Duodenal mucosa (tissue), 2 donors: ENCODE measurements around the gene CD2BP2.
"Not testable (repeated sequence)": the region's sequence is repeated elsewhere in the genome, so short reads cannot be mapped to it uniquely, and the experiment has no call there.

Experiments
- H3K27ac ChIP-seq: one replicate; pipeline ENCODE4 v1.7.0; 2013; ENCODE audit warnings: low read depth, low read length
- H3K27me3 ChIP-seq, 2 donors: one replicate each; pipeline ENCODE4 v1.7.0; 2013; ENCODE audit warnings: low read length in 2 of 2, control low read depth in 1 of 2; ENCODE audit not compliant: insufficient read depth in 2 of 2, control insufficient read depth in 1 of 2
- H3K36me3 ChIP-seq, 2 donors: one replicate each; pipeline ENCODE4 v1.7.0; 2013; ENCODE audit warnings: low read length in 2 of 2, control low read depth in 1 of 2; ENCODE audit not compliant: insufficient read depth in 2 of 2, control insufficient read depth in 1 of 2
- H3K4me1 ChIP-seq, 2 donors: one replicate each; pipeline ENCODE4 v1.7.0; 2013; ENCODE audit warnings: low read length in 2 of 2, control low read depth in 1 of 2; ENCODE audit not compliant: insufficient read depth in 2 of 2, control insufficient read depth in 1 of 2
- H3K4me3 ChIP-seq, 2 donors: one replicate each; pipeline ENCODE4 v1.7.0; 2013; ENCODE audit warnings: low read length in 2 of 2, low read depth in 1 of 2
- H3K9ac ChIP-seq, 2 donors: one replicate each; pipeline ENCODE4 v1.7.0; 2013; ENCODE audit warnings: low read length in 2 of 2, low read depth in 1 of 2
- H3K9me3 ChIP-seq, 2 donors: one replicate each; pipeline ENCODE4 v1.7.0; 2013; ENCODE audit warnings: low read length in 2 of 2, control low read depth in 1 of 2; ENCODE audit not compliant: control insufficient read depth in 1 of 2

Gene CD2BP2

DNA sequence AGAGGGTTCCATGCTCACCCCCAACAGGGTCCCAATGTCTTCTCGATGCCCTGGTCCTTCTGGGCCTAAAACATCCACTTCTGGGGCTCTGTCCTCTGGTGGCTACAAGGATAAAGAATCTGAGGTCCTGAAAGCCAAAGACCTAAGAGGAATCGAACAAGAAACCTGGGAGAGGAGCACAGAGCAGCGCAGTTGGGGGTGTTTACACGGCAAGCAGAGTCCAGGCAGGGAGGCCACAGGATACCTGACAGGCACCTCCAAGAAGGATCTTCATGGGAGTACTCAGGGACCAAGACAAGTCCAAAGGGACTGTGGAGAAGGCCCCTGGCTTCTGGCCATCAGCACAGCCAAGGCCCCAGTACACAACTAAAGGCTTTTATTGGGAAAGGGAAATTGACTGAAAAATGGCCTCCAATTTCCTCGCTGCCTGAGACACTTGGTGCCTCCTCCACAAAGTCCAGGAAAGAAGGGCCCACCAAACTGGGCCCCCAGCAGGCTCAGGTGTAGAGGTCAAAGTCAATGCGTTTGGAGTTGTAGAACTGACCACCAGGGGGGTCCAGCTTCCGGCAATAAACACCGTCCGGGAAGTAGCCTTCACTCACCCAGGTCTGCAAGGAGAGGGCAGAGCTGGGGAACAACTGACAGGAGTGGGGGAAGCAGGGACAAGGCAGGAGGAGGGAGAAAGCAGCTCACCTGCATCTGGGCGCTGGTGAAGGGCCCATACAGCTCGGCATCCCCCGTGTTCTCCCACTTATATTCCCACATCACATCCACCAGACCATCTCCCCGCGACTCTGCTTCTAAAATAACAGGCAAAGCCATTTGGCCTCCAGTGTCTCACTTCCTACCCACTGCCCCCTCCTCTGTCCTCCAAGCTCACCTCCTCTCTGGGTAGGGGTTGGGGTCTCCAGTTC lies 2.4 kb downstream of the CD2BP2 start:
- Histone ChIP-seq H3K9ac (no peak overlapping the region), H3K27ac (no peak overlapping the region), H3K27me3 (no peaks in the 10 kb centered on the region), H3K4me3 (no peak overlapping the region), H3K36me3 (peaks cover 16 to 47% of the 10 kb centered on the region in 2 donors), H3K9me3 (no peaks in the 10 kb centered on the region), H3K4me1 (peaks cover 50 to 54% of the 10 kb centered on the region in 2 donors)

DNA sequence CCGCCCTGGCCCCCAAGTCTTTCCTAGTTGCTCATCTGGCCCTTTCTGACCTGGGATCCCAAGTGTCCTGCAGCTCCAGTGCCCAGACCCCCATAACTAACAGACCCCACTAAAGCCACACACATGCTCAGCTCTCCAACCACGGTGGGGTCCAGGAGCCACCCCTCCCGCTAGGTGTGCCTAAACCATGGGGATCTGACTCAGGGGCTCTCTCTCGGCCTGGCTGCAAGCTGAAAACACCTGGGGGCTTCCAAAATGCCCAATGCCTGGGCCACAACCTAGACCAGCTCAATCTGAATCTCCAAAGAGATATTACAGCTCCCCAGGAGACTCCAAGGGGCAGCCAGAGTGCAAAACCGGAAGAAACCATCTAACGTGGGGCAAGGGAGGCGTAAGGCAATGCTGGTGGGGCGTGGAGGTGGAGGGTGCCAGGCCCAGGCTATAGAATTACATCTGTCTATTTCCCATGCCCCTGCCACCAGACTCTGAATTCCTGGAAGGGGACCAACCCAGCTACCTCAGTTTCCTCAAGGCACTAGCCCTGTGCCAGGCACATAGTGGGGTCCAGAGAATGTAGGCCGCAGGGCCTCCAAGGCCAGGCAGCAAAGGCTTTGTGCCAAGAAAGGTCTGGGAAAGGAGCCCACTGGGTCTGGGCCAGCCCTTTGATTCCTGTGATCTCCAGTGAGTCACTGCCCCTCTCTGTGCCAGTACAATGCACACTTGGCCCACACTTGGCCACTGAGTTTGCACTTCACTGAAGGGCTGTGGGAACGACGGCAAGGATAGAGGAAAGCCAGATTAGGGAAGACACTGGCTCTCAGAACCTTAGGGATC lies 3.3 kb downstream of the CD2BP2 start:
- Histone ChIP-seq H3K27me3 (no peaks in the 10 kb centered on the region), H3K4me1 (peaks cover 47 to 49% of the 10 kb centered on the region in 2 donors), H3K9me3 (no peaks in the 10 kb centered on the region), H3K36me3 (peaks cover 16 to 38% of the 10 kb centered on the region in 2 donors), H3K27ac (no peak overlapping the region), H3K4me3 (no peak overlapping the region), H3K9ac (peak overlapping the region in 1 of 2 donors; percentile 0)

DNA sequence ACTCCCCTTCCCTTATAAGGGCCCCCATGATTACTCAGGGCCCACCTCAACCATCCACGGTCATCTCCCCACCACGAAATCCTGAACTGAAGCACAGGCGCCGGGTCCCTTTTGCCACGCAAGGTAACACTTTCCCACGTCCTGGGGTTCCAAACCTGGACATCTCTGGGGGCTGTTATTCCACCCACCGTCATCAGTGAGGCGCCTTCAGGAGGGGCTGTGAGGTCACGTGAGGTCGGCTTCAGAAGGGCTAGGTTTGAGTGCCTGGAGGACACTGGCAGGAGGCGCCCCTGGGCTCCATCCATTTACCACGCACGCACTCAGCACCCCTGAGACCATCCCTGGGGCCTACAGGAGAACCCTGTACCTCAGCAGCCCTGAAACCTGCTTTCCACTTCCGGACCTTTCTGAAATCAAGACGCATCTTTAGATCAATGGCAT lies 4.1 kb downstream of the CD2BP2 start:
- Histone ChIP-seq H3K9me3 (no peaks in the 10 kb centered on the region), H3K27ac (no peak overlapping the region), H3K36me3 (peaks cover 16 to 38% of the 10 kb centered on the region in 2 donors), H3K9ac (no peak overlapping the region), H3K4me3 (no peak overlapping the region), H3K4me1 (peaks cover 39 to 41% of the 10 kb centered on the region in 2 donors), H3K27me3 (no peaks in the 10 kb centered on the region)

DNA sequence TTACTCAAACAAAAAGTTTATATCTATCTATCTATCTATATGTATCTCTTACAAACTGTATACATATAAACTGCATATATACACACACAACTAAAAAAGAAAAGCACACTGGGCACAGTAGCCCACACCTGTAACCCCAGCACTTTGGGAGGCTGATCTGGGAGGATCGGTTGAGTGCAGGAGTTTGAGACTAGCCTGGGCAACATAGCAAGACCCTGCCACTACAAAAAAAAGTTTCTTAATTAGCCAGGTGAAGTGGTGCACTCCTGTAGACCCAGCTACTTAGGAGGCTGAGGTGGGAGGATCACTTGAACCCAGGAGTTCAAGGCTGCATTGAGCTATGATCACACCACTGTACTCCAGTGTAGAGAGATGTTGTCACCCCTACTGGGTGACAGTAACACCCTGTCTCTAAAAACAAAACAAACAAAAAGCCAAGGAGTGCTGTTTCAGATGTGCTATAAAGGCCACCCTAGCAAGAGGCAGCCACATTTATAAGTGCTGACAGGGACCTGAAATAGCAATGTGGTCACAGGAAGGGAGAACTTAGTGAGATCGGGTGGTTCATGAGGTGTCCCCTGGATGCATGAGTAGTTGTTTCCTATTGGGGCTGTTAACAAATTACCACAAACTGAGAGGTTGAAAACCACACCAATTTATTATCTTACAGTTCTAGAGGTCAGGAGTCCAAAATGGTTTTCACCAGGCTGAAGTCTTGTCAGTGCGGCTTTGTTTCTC lies 4.8 kb downstream of the CD2BP2 start:
- peaks cover 34 to 36% of the 10 kb centered on the region in 2 donors for H3K4me1 ChIP-seq
- H3K27me3 ChIP-seq: no peaks in the 10 kb centered on the region
- no peak overlapping the region for H3K4me3 ChIP-seq
- H3K27ac ChIP-seq: no peak overlapping the region
- no peaks in the 10 kb centered on the region for H3K9me3 ChIP-seq
- no peak overlapping the region for H3K9ac ChIP-seq
- H3K36me3 ChIP-seq: peaks cover 16 to 38% of the 10 kb centered on the region in 2 donors

DNA sequence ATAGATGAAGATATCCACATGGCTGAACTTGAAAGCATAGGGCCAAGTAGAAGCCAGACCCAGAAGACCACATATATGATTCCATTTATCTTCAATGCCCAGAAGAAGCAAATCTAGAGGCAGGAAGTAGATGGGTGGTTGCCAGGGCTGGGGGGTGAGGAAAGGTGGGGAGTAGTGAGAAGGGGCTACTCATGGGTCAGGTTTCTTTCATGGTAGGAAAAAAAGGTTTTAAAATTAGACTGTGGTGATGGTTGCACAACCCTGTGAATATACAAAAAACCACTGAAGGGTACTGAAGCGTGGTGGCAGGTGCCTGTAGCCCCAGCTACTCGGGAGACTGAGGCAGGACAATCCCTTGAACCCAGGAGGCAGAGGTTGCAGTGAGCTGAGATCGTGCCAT lies 5.4 kb downstream of the CD2BP2 start:
- peaks cover 16 to 38% of the 10 kb centered on the region in 2 donors for H3K36me3 ChIP-seq
- no peak overlapping the region for H3K4me3 ChIP-seq
- H3K27ac ChIP-seq: no peak overlapping the region
- no peak overlapping the region for H3K9ac ChIP-seq
- no peaks in the 10 kb centered on the region for H3K27me3 ChIP-seq
- peaks cover 34 to 36% of the 10 kb centered on the region in 2 donors for H3K4me1 ChIP-seq
- H3K9me3 ChIP-seq: no peaks in the 10 kb centered on the region

DNA sequence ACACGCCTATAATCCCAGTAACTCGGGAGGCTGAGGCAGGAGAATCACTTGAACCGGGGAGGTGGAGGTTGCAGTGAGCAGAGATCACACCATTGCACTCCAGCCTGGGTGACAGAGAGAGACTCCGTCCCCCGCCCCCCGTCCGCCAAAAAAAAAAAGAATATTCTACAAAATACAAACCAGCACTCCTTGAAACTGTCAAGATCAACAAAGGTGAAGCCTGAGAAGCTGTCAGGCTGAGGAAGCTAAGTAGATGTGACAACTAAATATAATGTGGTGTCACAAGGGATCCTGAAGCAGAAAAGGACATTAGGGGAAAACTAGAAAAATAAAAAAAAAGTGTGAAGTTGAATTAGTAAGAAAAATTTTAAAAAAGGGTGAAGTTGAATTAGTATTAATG lies 6.2 kb downstream of the CD2BP2 start:
- peaks cover 27 to 32% of the 10 kb centered on the region in 2 donors for H3K4me1 ChIP-seq
- no peaks in the 10 kb centered on the region for H3K27me3 ChIP-seq
- no peaks in the 10 kb centered on the region for H3K9me3 ChIP-seq
- H3K27ac ChIP-seq: no peak overlapping the region
- H3K9ac ChIP-seq: no peak overlapping the region
- H3K36me3 ChIP-seq: peaks cover 16 to 38% of the 10 kb centered on the region in 2 donors
- H3K4me3 ChIP-seq: no peak overlapping the region

DNA sequence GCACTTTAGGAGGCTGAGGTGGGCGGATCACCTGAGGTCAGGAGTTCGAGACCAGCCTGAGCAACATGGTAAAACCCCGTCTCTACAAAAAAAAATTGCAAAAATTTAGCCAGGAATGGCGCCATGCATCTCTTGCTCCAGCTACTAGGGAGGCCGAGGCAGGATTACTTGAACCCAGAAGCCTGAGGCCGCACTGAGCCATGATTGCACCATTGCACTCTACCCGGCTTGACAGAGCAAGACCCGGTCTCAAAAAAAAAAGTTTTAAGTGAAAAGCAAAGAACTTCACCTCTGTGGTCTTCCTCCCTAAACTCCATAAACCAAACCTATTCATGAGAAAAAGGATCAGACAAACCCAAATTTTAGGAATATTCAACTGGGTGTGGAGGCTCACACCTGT lies 7.0 kb downstream of the CD2BP2 start:
- H3K27me3 ChIP-seq: no peaks in the 10 kb centered on the region
- H3K9me3 ChIP-seq: no peaks in the 10 kb centered on the region
- no peak overlapping the region for H3K4me3 ChIP-seq
- H3K4me1 ChIP-seq: peaks cover 21 to 25% of the 10 kb centered on the region in 2 donors
- H3K9ac ChIP-seq: no peak overlapping the region
- no peak overlapping the region for H3K27ac ChIP-seq
- peaks cover 14 to 30% of the 10 kb centered on the region in 2 donors for H3K36me3 ChIP-seq

DNA sequence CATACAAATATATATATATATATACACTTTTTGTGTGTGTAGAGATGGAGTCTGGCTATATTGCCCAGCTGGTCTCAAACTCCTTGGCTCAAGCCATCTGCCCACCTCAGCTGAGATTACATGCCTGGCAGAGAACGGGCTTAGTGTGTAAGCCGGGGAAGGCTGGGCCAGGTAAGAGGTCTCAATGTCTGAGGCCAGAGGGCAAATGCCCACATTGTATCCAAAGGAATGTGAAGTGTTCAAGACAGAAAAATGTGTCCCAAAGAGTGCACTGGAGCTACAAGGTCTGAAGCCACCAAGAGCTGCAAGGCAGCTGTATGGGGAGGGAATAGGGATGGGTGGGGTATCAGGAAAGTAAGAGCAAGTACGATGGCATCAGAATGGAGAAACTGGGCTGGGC lies 8.8 kb downstream of the CD2BP2 start:
- H3K4me3 ChIP-seq: no peak overlapping the region
- peaks cover 0 to 12% of the 10 kb centered on the region in 2 donors for H3K36me3 ChIP-seq
- no peak overlapping the region for H3K27ac ChIP-seq
- H3K9me3 ChIP-seq: no peaks in the 10 kb centered on the region
- peaks cover 8 to 9% of the 10 kb centered on the region in 2 donors for H3K4me1 ChIP-seq
- H3K9ac ChIP-seq: no peak overlapping the region
- H3K27me3 ChIP-seq: no peaks in the 10 kb centered on the region

DNA sequence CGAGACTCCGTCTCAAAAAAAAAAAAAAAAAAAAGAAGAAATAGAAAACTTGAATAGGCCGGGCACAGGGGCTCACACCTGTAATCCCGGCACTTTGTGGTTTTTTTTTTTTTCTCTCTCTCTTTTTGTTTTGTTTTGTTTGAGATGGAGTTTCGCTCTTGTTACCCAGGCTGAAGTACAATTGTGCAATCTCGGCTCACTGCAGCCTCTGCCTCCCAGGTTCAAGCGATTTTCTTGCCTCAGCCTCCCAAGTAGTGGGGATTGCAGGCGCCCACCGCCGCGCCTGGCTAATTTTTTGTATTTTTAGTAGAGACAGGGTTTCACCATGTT lies 11.7 kb downstream of the CD2BP2 start:
- H3K27ac ChIP-seq, H3K4me1 ChIP-seq, H3K9me3 ChIP-seq, H3K27me3 ChIP-seq, H3K4me3 ChIP-seq, H3K36me3 ChIP-seq, H3K9ac ChIP-seq: not testable (repeated sequence)
